Measurements from ENCODE around the gene DNER. TPM values are rescaled to one million over a fixed set of nuclear protein-coding genes. Genes with fewer than 3 reads are reported as not detected.

Gene DNER
- total and polyA plus RNA-seq, 2 of the 4 experiments (the other 2 are of a cell fraction): under 0.01 to 0.14 TPM

DNA sequence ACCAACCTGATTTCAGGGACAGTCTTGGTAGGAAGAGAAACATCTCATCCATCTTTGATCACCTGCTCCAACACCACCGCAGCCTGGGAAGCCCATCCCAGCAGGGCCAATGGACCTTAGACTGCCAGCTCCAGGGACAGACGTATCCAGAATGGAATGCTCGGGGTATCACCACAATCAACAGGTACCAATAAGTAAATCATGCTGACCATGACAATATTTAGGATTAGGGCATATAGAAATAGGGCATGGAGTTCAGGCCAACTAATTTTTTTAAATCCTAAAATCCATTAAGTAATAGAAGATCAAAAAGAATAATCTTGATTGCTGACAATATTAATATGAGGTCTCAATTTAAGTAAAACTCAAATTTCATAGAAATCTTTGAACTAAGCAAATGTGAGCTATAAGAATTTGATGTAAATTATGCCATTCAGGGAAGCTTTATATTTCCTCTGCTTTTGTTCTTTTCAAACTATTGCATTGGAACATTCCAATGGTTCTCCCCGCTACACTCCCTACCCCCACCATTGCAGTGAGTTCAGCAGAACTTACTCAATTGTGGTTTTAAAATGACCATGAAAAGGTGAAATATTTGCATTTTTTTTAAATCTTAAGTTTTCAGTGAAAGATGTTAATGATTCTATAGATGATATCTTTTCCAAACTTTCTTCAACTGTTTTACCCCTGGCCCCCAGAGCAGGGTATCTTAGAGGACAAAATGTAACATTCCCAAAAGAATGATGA, 138.6 kb downstream of the DNER start:
- Histone ChIP-seq H3K9ac (ENCODE audit: low read depth, low read length) (no peak overlapping the region), H3K9me3 (ENCODE audit: control insufficient read depth, insufficient read depth, low read length) (peaks cover 5% of the 10 kb centered on the region; the same call in 1 of the 2 replicates), H4K91ac (ENCODE audit: insufficient read depth, low read depth, low read length) (no peak overlapping the region), H3K79me1 (ENCODE audit: low read depth in 1 of 2, low read length in 2 of 2) (no peaks in the 10 kb centered on the region), H2AK5ac (ENCODE audit: low read depth, low read length) (no peak overlapping the region), H2BK5ac (ENCODE audit: low read depth, low read length, poor library complexity, severe bottlenecking) (no peak overlapping the region), H3K18ac (ENCODE audit: low read depth, low read length) (no peak overlapping the region), H3K4ac (ENCODE audit: low read depth, low read length) (no peak overlapping the region), H3K36me3 (ENCODE audit: control insufficient read depth, insufficient read depth, low read length) (no peaks in the 10 kb centered on the region), H4K5ac (ENCODE audit: low read depth, low read length) (no peak overlapping the region), H3K9me1 (ENCODE audit: insufficient read depth, low read length) (no peaks in the 10 kb centered on the region), H4K20me1 (ENCODE audit: insufficient read depth, low read length) (no peaks in the 10 kb centered on the region), H3K27ac (ENCODE audit: insufficient read depth, low read length) (no peak overlapping the region), H3K56ac (ENCODE audit: extremely low read depth, insufficient read depth, low read length) (no peak overlapping the region), H3K4me2 (ENCODE audit: low read depth, low read length) (no peak overlapping the region), H3K27me3 (ENCODE audit: control insufficient read depth, insufficient read depth, low read length) (no peaks in the 10 kb centered on the region), H3K4me1 (ENCODE audit: control insufficient read depth, insufficient read depth, low read length) (no peaks in the 10 kb centered on the region), H3K23ac (ENCODE audit: low read depth, low read length) (no peak overlapping the region), H4K8ac (ENCODE audit: low read depth in 2 of 2, low read length in 2 of 2) (no peak overlapping the region), H2AK9ac (replicated peaks; ENCODE audit: low read depth, low read length, poor library complexity) (no peak overlapping the region), H2BK20ac (ENCODE audit: low read depth, low read length) (no peak overlapping the region), H3K14ac (replicated peaks; ENCODE audit: low read depth, low read length) (no peak overlapping the region), H2AFZ (replicated peaks; ENCODE audit: low read length, poor library complexity) (no peak overlapping the region), H3K4me3 (ENCODE audit: insufficient read depth, low read depth, low read length) (no peak overlapping the region), H2BK120ac (ENCODE audit: low read depth, low read length) (no peak overlapping the region), H2BK15ac (ENCODE audit: low read depth, low read length) (no peak overlapping the region)
- CTCF ChIA-PET: no interaction called here
- BruUV-seq (replicated peaks): no TSS peak
- no peak for ATAC-seq (ENCODE audit: low read depth)
- intact Hi-C loops (cut with micrococcal nuclease): no loop called here
- in situ Hi-C loops (cut with MboI; ENCODE audit: low sequenced_read_pairs): loop anchor here (25.0 kb wide), 2 partner anchors 888 to 1663 kb away; no protein-coding TSS in a partner anchor
- dilution Hi-C loops (cut with HindIII; ENCODE audit: low sequenced_read_pairs, unreplicated experiment): no loop called here
- no peak for TF ChIP-seq FOS (IDR thresholded peaks at IDR 0.05; ENCODE audit: low read depth, low read length)
- no peak for TF ChIP-seq RAD21 (IDR thresholded peaks at IDR 0.05; ENCODE audit: low read length)
- no peak for TF ChIP-seq RFX5 (IDR thresholded peaks at IDR 0.05; ENCODE audit: low read depth, low read length)
- TF ChIP-seq CHD1 (IDR thresholded peaks at IDR 0.05; ENCODE audit: low read depth, low read length): no peak
- no peak for TF ChIP-seq MXI1 (IDR thresholded peaks at IDR 0.05; ENCODE audit: borderline replicate concordance, low read depth, low read length)
- TF ChIP-seq BHLHE40 (IDR thresholded peaks at IDR 0.05; ENCODE audit: low read depth, low read length): no peak
- TF ChIP-seq, protein P1, sequence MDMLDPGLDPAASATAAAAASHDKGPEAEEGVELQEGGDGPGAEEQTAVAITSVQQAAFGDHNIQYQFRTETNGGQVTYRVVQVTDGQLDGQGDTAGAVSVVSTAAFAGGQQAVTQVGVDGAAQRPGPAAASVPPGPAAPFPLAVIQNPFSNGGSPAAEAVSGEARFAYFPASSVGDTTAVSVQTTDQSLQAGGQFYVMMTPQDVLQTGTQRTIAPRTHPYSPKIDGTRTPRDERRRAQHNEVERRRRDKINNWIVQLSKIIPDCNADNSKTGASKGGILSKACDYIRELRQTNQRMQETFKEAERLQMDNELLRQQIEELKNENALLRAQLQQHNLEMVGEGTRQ (IDR thresholded peaks at IDR 0.05; ENCODE audit: low read depth, low read length): no peak
- TF ChIP-seq, protein P2, sequence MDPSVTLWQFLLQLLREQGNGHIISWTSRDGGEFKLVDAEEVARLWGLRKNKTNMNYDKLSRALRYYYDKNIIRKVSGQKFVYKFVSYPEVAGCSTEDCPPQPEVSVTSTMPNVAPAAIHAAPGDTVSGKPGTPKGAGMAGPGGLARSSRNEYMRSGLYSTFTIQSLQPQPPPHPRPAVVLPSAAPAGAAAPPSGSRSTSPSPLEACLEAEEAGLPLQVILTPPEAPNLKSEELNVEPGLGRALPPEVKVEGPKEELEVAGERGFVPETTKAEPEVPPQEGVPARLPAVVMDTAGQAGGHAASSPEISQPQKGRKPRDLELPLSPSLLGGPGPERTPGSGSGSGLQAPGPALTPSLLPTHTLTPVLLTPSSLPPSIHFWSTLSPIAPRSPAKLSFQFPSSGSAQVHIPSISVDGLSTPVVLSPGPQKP (IDR thresholded peaks at IDR 0.05; ENCODE audit: borderline replicate concordance, low read depth, low read length): no peak
- TF ChIP-seq MAZ (IDR thresholded peaks at IDR 0.05; ENCODE audit: borderline replicate concordance, low read depth, low read length): no peak
- TF ChIP-seq CEBPB (IDR thresholded peaks at IDR 0.05; ENCODE audit: low read depth, low read length): no peak
- no peak for TF ChIP-seq POLR2A (IDR thresholded peaks at IDR 0.05; ENCODE audit: low read depth, low read length)
- TF ChIP-seq MAFK (IDR thresholded peaks at IDR 0.05; ENCODE audit: low read depth, low read length): no peak
- 100% methylated on average over 1 of the region's 4 CpGs; no CpG with 5 or more reads in 1 of the 2 experiments for WGBS, 2 experiments (ENCODE audit: extremely low coverage in 2 of 2, insufficient read length in 1 of 2)
- DNase-seq: no peak
- POLR2A ChIA-PET (ENCODE audit: unreplicated experiment): no interaction called here

Measured in IMR-90 (cell line).